H1 (cell line): ENCODE results near the gene VAMP2. TPM values are rescaled to one million over a fixed set of nuclear protein-coding genes. Genes with fewer than 3 reads are reported as not detected.
A peak's percentile ranks its signal among the peaks of the same experiment; 100 is the strongest.

ENCODE experiments used
- BCL11A ChIP-seq, 2 experiments: IDR thresholded peaks; one replicate each; pipeline ENCODE4 v1.6.1; 2011; ENCODE audit warnings: low read depth in 2 of 2, low read length in 2 of 2, mild to moderate bottlenecking in 2 of 2
- CHD1 ChIP-seq: IDR thresholded peaks from 2 replicates; pipeline ENCODE4 v1.6.1; 2012; ENCODE audit warnings: low read depth, low read length, improper control_type of control experiment
- CHD2 ChIP-seq: IDR thresholded peaks from 2 replicates; pipeline ENCODE4 v1.6.1; 2012; ENCODE audit warnings: low read length, improper control_type of control experiment
- E2F6 ChIP-seq: IDR thresholded peaks from 2 replicates; pipeline ENCODE4 v1.6.1; 2012; ENCODE audit warnings: inconsistent platforms
- EGR1 ChIP-seq: IDR thresholded peaks from 2 replicates; pipeline ENCODE4 v1.6.1; 2011; ENCODE audit warnings: low read depth, low read length, borderline replicate concordance
- EP300 ChIP-seq, 2 experiments: IDR thresholded peaks; 1 replicate in 1 of 2; 2 replicates in 1 of 2; pipeline ENCODE4 v1.6.1; 2011 to 2012; ENCODE audit warnings: low read depth in 2 of 2, low read length in 2 of 2, mild to moderate bottlenecking in 2 of 2, borderline replicate concordance in 1 of 2, inconsistent platforms in 1 of 2, moderate library complexity in 1 of 2
- GABPA ChIP-seq: IDR thresholded peaks from 2 replicates; pipeline ENCODE4 v1.6.1; 2011; ENCODE audit warnings: mild to moderate bottlenecking, low read length, moderate library complexity, borderline replicate concordance; ENCODE audit not compliant: insufficient read depth
- HDAC6 ChIP-seq: IDR thresholded peaks from one replicate; pipeline ENCODE4 v1.7.1; 2012; ENCODE audit warnings: low read depth, mild to moderate bottlenecking, inconsistent platforms, low read length, moderate library complexity
- PHF8 ChIP-seq: fragments of 200-600 bp; sonication (generic); conservative IDR thresholded peaks from 2 replicates; pipeline ENCODE4 v1.7.1; 2012; ENCODE audit warnings: low read depth, mild to moderate bottlenecking, inconsistent platforms, low read length, moderate library complexity
- POLR2A ChIP-seq, 2 experiments: IDR thresholded peaks; 1 replicate in 1 of 2; 2 replicates in 1 of 2; pipeline ENCODE4 v1.6.1; 2011; ENCODE audit warnings: low read depth in 2 of 2, low read length in 2 of 2, mild to moderate bottlenecking in 2 of 2; ENCODE audit errors: control extremely low read depth in 1 of 2
- RFX5 ChIP-seq: IDR thresholded peaks from 2 replicates; pipeline ENCODE4 v1.6.1; 2011; ENCODE audit warnings: low read depth, low read length, improper control_type of control experiment, borderline replicate concordance
- SIX5 ChIP-seq: IDR thresholded peaks from 2 replicates; pipeline ENCODE4 v1.6.1; 2011; ENCODE audit warnings: mild to moderate bottlenecking, low read depth, low read length
- USF2 ChIP-seq: IDR thresholded peaks from 2 replicates; pipeline ENCODE4 v1.6.1; 2011; ENCODE audit warnings: low read length, improper control_type of control experiment
- polyA plus RNA-seq, 7 experiments: library from polyadenylated mRNA; depleted of rRNA in 3 of 7; stranded (reverse) in 5 of 7; unstranded in 2 of 7; fragments of >200 nt in 5 of 7; fragments of 200-250 nt in 2 of 7; gene quantifications; 1 replicate in 5 of 7; 2 replicates in 1 of 7; 4 replicates in 1 of 7; pipeline versions ENCODE4 v1.2.1 to v1.2.3, GENCODE V29; 2011 to 2013; ENCODE audit warnings: missing spikeins in 2 of 7, mixed read lengths in 2 of 7
- total RNA-seq: library from RNA; stranded (reverse); fragmentation: NEBNext Ultra II Directional; extraction: Animal tissue kit (Norgen Biotek cat#: 25700); gene quantifications from 2 replicates; pipeline ENCODE4 v1.2.1, GENCODE V29; 2021

VAMP2 gene
- total and polyA plus RNA-seq, 2 of the 8 experiments (the other 6 are each of a cell fraction or from before 2014, with no cell fraction given): 19.3 to 20.5 TPM

- TF ChIP-seq E2F6 (no peak), HDAC6 (no peak), CHD2 (no peak), EGR1 (0 out of 2 replicates have a peak, but pooled peaks have one; percentile 40), POLR2A (IDR thresholded peaks at IDR 0.05; ENCODE audit: control extremely low read depth in 1 of 2, low read depth in 2 of 2, low read length in 2 of 2) (no peak), EP300 (IDR thresholded peaks at IDR 0.05; ENCODE audit: borderline replicate concordance in 1 of 2, low read depth in 2 of 2, low read length in 2 of 2) (peak in 1 of 2 experiments; percentile 51; a peak in 1 of 3 replicates), CHD1 (no peak), PHF8 (no peak), BCL11A (IDR thresholded peaks at IDR 0.05; ENCODE audit: low read depth in 2 of 2, low read length in 2 of 2) (no peak), USF2 (no peak), RFX5 (no peak), GABPA (no peak), SIX5 (no peak)
Observed at GRCh38 chr17:8119581-8120519, 42.9 kb downstream of the VAMP2 start (continued).
